ENCODE results near the gene SAMD4A. TPM values are rescaled to one million over a fixed set of nuclear protein-coding genes. Genes with fewer than 3 reads are reported as not detected.

Gene SAMD4A
- total and polyA plus RNA-seq, 2 of the 4 experiments (the other 2 are of a cell fraction): 22.9 to 38.2 TPM

GRCh38 chr14:54640506-54640905, 73.6 kb downstream of the SAMD4A start:
- no peak for DNase-seq
- peaks cover 31% of the 10 kb centered on the region for H3K4me1 ChIP-seq (ENCODE audit: control insufficient read depth, insufficient read depth, low read length)
- CTCF ChIA-PET: interaction anchor here (1.0 to 1.3 kb wide), 2 partner anchors 13 to 76 kb away, joined by 3 read pairs; no protein-coding TSS in a partner anchor

More at GRCh38 chr14:54640506-54640905, 73.6 kb downstream of the SAMD4A start:
- no peak overlapping the region for H2AFZ ChIP-seq (replicated peaks; ENCODE audit: low read length, poor library complexity)
- POLR2A ChIA-PET (ENCODE audit: unreplicated experiment): no interaction called here
- dilution Hi-C loops (cut with HindIII; ENCODE audit: low sequenced_read_pairs, unreplicated experiment) (no loop called here), in situ Hi-C loops (cut with MboI; ENCODE audit: low sequenced_read_pairs) (no loop called here), intact Hi-C loops (cut with micrococcal nuclease) (loop anchor here (5.0 kb wide), 1 partner anchor 42 kb away; no protein-coding TSS in a partner anchor)
- peak overlapping the region; percentile 9; the same call in 1 of the 2 replicates for H3K23ac ChIP-seq (ENCODE audit: low read depth, low read length)
- H3K9me1 ChIP-seq (ENCODE audit: insufficient read depth, low read length): peaks cover 47% of the 10 kb centered on the region
- H4K20me1 ChIP-seq (ENCODE audit: insufficient read depth, low read length): peaks cover 70% of the 10 kb centered on the region
- peak overlapping the region; percentile 3; the same call in 1 of the 2 replicates for H2BK20ac ChIP-seq (ENCODE audit: low read depth, low read length)
- H3K14ac ChIP-seq (replicated peaks; ENCODE audit: low read depth, low read length): no peak overlapping the region; the same call in 1 of the 2 replicates
- ATAC-seq (ENCODE audit: low read depth): no peak
- no TSS peak for BruUV-seq (replicated peaks)
- H3K4ac ChIP-seq (ENCODE audit: low read depth, low read length): peak overlapping the region; percentile 49
- H3K79me1 ChIP-seq (ENCODE audit: low read depth in 1 of 2, low read length in 2 of 2): peaks cover 41 to 93% of the 10 kb centered on the region in 2 experiments
- H2AK9ac ChIP-seq (replicated peaks; ENCODE audit: low read depth, low read length, poor library complexity): no peak overlapping the region
- no peak overlapping the region for H3K56ac ChIP-seq (ENCODE audit: extremely low read depth, insufficient read depth, low read length)
- no peak overlapping the region for H2BK5ac ChIP-seq (ENCODE audit: low read depth, low read length, poor library complexity, severe bottlenecking)
- no peaks in the 10 kb centered on the region for H3K27me3 ChIP-seq (ENCODE audit: control insufficient read depth, insufficient read depth, low read length)
- no peaks in the 10 kb centered on the region; the same call in 1 of the 2 replicates for H3K36me3 ChIP-seq (ENCODE audit: control insufficient read depth, insufficient read depth, low read length)
- H2BK15ac ChIP-seq (ENCODE audit: low read depth, low read length): no peak overlapping the region
- no peaks in the 10 kb centered on the region for H3K9me3 ChIP-seq (ENCODE audit: control insufficient read depth, insufficient read depth, low read length)
- peak overlapping the region; percentile 28; the same call in 1 of the 2 replicates for H3K18ac ChIP-seq (ENCODE audit: low read depth, low read length)
- H2AK5ac ChIP-seq (ENCODE audit: low read depth, low read length): peak overlapping the region; percentile 33; the same call in 1 of the 2 replicates
- TF ChIP-seq CHD1 (IDR thresholded peaks at IDR 0.05; ENCODE audit: low read depth, low read length): no peak
- no peak for TF ChIP-seq CEBPB (IDR thresholded peaks at IDR 0.05; ENCODE audit: low read depth, low read length)
- TF ChIP-seq FOS (IDR thresholded peaks at IDR 0.05; ENCODE audit: low read depth, low read length): no peak
- no peak for TF ChIP-seq RCOR1 (IDR thresholded peaks at IDR 0.05; ENCODE audit: insufficient replicate concordance, low read length)
- no peak for TF ChIP-seq ELK1 (IDR thresholded peaks at IDR 0.05; ENCODE audit: borderline replicate concordance, low read depth, low read length)
- TF ChIP-seq MXI1 (IDR thresholded peaks at IDR 0.05; ENCODE audit: borderline replicate concordance, low read depth, low read length): no peak
- TF ChIP-seq SMC3 (IDR thresholded peaks at IDR 0.05; ENCODE audit: low read depth, low read length): no peak
- no peak for TF ChIP-seq RAD21 (IDR thresholded peaks at IDR 0.05; ENCODE audit: low read length)
- TF ChIP-seq NFE2L2 (IDR thresholded peaks at IDR 0.05; ENCODE audit: low read depth, low read length): no peak
- TF ChIP-seq RFX5 (IDR thresholded peaks at IDR 0.05; ENCODE audit: low read depth, low read length): no peak
- TF ChIP-seq POLR2A (IDR thresholded peaks at IDR 0.05; ENCODE audit: low read depth, low read length): no peak
- no peak for TF ChIP-seq MAFK (IDR thresholded peaks at IDR 0.05; ENCODE audit: low read depth, low read length)
- no peak for TF ChIP-seq MAZ (IDR thresholded peaks at IDR 0.05; ENCODE audit: borderline replicate concordance, low read depth, low read length)
- no peak for TF ChIP-seq USF2 (IDR thresholded peaks at IDR 0.05; ENCODE audit: low read depth, low read length)
- no peak for TF ChIP-seq BHLHE40 (IDR thresholded peaks at IDR 0.05; ENCODE audit: low read depth, low read length)
- H3K9ac ChIP-seq (ENCODE audit: low read depth, low read length): no peak overlapping the region
- peak overlapping the region; percentile 62; the same call in 1 of the 2 replicates for H4K91ac ChIP-seq (ENCODE audit: insufficient read depth, low read depth, low read length)
- H2BK120ac ChIP-seq (ENCODE audit: low read depth, low read length): no peak overlapping the region
- no peak overlapping the region; the same call in 1 of the 2 replicates for H4K5ac ChIP-seq (ENCODE audit: low read depth, low read length)
- no peak overlapping the region for H4K8ac ChIP-seq (ENCODE audit: low read depth in 2 of 2, low read length in 2 of 2)
- 100% methylated on average over 1 of the region's 8 CpGs; no CpG with 5 or more reads in 1 of the 2 experiments for WGBS, 2 experiments (ENCODE audit: extremely low coverage in 2 of 2, insufficient read length in 1 of 2)
- H3K4me3 ChIP-seq (ENCODE audit: insufficient read depth, low read depth, low read length): no peak overlapping the region
- no peak overlapping the region for H3K27ac ChIP-seq (ENCODE audit: insufficient read depth, low read length)
- H3K4me2 ChIP-seq (ENCODE audit: low read depth, low read length): no peak overlapping the region
